Activated CD4-positive, alpha-beta memory T cell treated with anti-CD3 and anti-CD28 coated beads, Interleukin-2, amount 10 ng/mL, durations not matched to agents 7 days and 5 days (primary cell): ENCODE measurements around the gene MTHFD1. TPM values are rescaled to one million over a fixed set of nuclear protein-coding genes. Genes with fewer than 3 reads are reported as not detected.

Source experiments
- CTCF ChIA-PET: fragments of 350-600 bp; sonication (Branson Sonifier 250); formaldehyde crosslinking; loops from one replicate; lab custom pipeline; 2021; ENCODE audit warnings: antibody characterized with exemption, inconsistent platforms; lab: Charles Lee
- POLR2A ChIA-PET: fragments of 350-600 bp; sonication (Branson Sonifier 250); formaldehyde crosslinking; loops from one replicate; lab custom pipeline; 2021; ENCODE audit warnings: antibody characterized with exemption; lab: Charles Lee
- DNase-seq: peaks from one replicate; pipeline ENCODE4 v3.0.0-alpha.2; 2020
- H3K27ac Mint-ChIP-seq: one replicate; pipeline ENCODE4 v1.8.0; 2021; ENCODE audit warnings: mild to moderate bottlenecking, mixed read lengths
- H3K27me3 Mint-ChIP-seq: one replicate; pipeline ENCODE4 v1.8.0; 2021; ENCODE audit warnings: mixed read lengths
- H3K36me3 Mint-ChIP-seq: one replicate; pipeline ENCODE4 v1.8.0; 2021; ENCODE audit warnings: low read depth, mixed read lengths
- H3K4me1 Mint-ChIP-seq: one replicate; pipeline ENCODE4 v1.8.0; 2021; ENCODE audit warnings: mixed read lengths
- H3K4me3 Mint-ChIP-seq: one replicate; pipeline ENCODE4 v1.8.0; 2021; ENCODE audit warnings: mild to moderate bottlenecking, mixed read lengths
- H3K9me3 Mint-ChIP-seq: one replicate; pipeline ENCODE4 v1.8.0; 2021; ENCODE audit warnings: mixed read lengths
- total RNA-seq, 2 experiments: library from RNA; stranded (reverse); gene quantifications; one replicate each; pipeline ENCODE4 v1.2.3, GENCODE V29; 2021

Gene MTHFD1
- total RNA-seq, 2 experiments from 2014 or later, result 142 to 147 TPM

DNA sequence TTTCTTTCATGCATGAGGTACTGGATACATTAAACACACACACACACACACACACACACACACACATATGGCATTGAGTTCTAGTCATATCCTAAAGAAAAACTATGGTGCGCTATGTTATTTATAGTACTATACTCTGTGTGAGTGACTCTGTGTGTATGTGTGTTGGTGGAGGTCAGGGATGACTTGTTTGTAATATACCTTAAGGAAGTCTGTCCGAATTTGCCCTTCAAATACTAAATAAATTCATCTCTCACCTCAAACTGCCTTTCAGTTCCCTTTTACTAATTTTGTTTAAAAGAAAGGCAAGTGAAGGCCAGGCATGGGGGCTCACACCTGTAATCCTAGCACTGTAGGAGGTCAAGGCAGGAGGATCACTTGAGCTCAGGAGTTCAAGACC is 75.0 kb downstream of the MTHFD1 start:
- peaks cover 4% of the 10 kb centered on the region for H3K27me3 Mint-ChIP-seq
- POLR2A ChIA-PET, result interaction anchor here (0.6 to 3.2 kb wide), 4 partner anchors 17 to 125 kb away, joined by 3 to 10 read pairs (median 8); no protein-coding TSS in a partner anchor
- CTCF ChIA-PET, result interaction anchor here (0.6 to 1.7 kb wide), 5 partner anchors 12 to 34 kb away, joined by 3 to 9 read pairs (median 3); no protein-coding TSS in a partner anchor
- no peak for DNase-seq
- no peaks in the 10 kb centered on the region for H3K9me3 Mint-ChIP-seq
- peaks cover 24% of the 10 kb centered on the region for H3K36me3 Mint-ChIP-seq
- no peak overlapping the region for H3K4me3 Mint-ChIP-seq
- peaks cover 43% of the 10 kb centered on the region for H3K4me1 Mint-ChIP-seq
- no peak overlapping the region for H3K27ac Mint-ChIP-seq

GRCh38 chr14:64463873-64464272 is 75.7 kb downstream of the MTHFD1 start:
- H3K27ac Mint-ChIP-seq, result no peak overlapping the region
- peaks cover 4% of the 10 kb centered on the region for H3K27me3 Mint-ChIP-seq
- H3K4me1 Mint-ChIP-seq, result peaks cover 43% of the 10 kb centered on the region
- DNase-seq, result no peak
- ChIA-PET POLR2A (interaction anchor here (1.2 to 3.2 kb wide), 4 partner anchors 18 to 126 kb away, joined by 3 to 10 read pairs (median 8); no protein-coding TSS in a partner anchor), CTCF (interaction anchor here (0.8 to 1.7 kb wide), 3 partner anchors 14 to 47 kb away, joined by 3 to 9 read pairs (median 6); no protein-coding TSS in a partner anchor)
- H3K36me3 Mint-ChIP-seq, result peaks cover 22% of the 10 kb centered on the region
- peak overlapping the region; percentile 14 for H3K4me3 Mint-ChIP-seq
- H3K9me3 Mint-ChIP-seq, result no peaks in the 10 kb centered on the region

DNA sequence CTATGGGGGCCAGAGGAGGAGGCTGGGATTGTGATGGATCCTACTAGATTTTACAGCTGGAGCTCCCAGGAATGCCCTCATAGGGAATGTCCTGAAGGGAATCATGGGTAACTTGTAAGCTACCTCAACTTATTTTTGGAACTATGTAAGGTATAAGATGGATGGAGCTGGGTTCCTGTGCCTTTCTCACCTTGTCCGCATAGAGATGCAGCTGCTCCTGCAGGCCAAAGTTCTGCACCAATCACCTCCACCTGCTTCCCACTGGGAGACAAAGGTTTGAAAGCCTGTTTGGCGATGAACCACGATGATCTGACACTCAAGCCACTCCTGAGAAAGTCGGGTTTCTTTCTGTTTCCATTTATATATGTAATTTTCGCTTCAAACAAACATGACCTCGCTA is 76.5 kb downstream of the MTHFD1 start:
- Mint-ChIP-seq H3K9me3 (no peaks in the 10 kb centered on the region), H3K36me3 (peaks cover 15% of the 10 kb centered on the region), H3K4me3 (peak overlapping the region; percentile 78), H3K27me3 (peaks cover 4% of the 10 kb centered on the region), H3K27ac (no peak overlapping the region), H3K4me1 (peaks cover 36% of the 10 kb centered on the region)
- POLR2A ChIA-PET, result interaction anchor here (1.2 to 3.2 kb wide), 4 partner anchors 19 to 79 kb away, joined by 3 to 15 read pairs (median 8); partner anchors contain the start of gene ZBTB1
- CTCF ChIA-PET, result interaction anchor here (1.5 to 1.7 kb wide), 2 partner anchors 35 to 46 kb away, joined by 6 to 9 read pairs; no protein-coding TSS in a partner anchor
- no peak for DNase-seq

DNA sequence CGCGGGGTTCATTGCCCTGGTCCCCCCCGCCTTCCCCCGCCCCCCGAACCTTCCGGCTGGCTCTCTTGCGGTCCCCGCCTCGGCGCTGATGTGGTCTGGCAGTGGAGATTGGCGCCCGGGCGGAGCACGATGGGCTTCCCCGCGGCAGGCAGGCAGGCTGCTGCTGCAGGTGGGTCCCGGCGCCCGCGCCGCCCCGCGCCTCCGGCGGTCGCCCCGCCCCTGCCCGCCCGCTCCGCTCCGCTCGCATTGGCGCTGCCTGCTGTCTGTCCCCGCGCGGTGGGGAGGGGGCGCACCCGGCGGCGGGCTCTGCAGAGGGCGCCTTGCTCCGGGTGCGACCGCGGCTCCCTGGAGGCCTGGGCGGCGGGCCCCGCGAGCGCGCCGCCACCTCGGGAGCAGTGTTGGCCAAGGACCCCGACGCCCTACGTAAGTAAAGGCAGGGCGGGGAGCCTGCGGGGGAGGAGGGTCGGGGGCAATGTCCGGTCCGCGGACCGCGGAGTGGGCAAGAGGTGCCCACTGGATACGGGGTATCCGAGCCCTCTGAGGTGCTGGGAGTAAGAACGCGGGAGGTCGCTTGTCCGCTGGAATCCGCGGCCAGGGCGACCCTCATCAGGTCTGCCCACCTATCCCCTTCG is 77.2 kb downstream of the MTHFD1 start, which contains the start of gene AKAP5:
Gene AKAP5, plus strand, starts transcription at position 309 of the 632 bp plus-strand sequence. CDS start 2,896 bp downstream, outside the sequence.
- Mint-ChIP-seq H3K36me3 (peaks cover 11% of the 10 kb centered on the region), H3K27ac (no peak within 1 kb of the TSS), H3K4me1 (peaks cover 33% of the 10 kb centered on the region), H3K9me3 (no peaks in the 10 kb centered on the region), H3K4me3 (peak within 1 kb of the TSS; percentile 78), H3K27me3 (peaks cover 4% of the 10 kb centered on the region)
- ChIA-PET CTCF (interaction anchor here (1.2 to 2.3 kb wide), 6 partner anchors 13 to 122 kb away, joined by 5 to 12 read pairs (median 8); no protein-coding TSS in a partner anchor), POLR2A (interaction anchor here (0.7 to 3.2 kb wide), 10 partner anchors 13 to 78 kb away, joined by 3 to 15 read pairs (median 3); partner anchors contain the start of genes MTHFD1 and ZBTB1)
- peak; percentile 66 for DNase-seq

DNA sequence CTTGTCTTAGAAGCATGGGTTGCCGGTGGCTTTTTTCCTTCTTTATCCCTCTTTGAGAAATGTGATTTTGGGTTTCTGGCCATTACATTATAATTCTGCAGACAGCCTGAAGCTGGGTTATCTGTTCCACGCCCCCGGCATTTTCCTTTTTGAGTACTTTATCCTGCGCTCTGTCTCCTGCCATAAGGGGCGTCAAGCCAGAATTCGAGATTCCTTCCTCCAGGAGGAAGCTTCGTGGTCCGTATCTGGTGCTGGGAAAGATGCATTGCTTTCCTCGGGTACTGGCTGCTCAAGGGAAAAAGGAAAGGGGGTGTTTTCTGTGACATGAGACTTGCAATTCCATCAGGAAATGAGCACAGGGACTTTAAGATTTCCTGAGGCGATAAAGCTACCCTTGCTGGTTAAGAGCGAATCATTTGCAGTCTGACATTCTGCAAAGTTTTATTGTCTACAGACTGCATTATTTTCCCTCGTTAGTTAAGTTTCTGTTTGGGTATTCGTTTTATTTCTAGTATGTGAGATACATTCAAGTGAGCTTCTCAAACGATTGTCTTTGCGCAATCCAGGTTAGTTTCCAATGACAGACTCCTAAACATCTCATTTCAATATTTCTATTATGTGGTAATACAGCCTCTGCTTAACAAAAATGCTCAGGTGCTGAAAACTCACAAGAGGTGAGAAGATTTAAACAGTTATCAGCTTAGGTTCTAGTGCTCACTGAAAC is 77.8 kb downstream of the MTHFD1 start:
- Mint-ChIP-seq H3K4me3 (peak overlapping the region; percentile 73), H3K4me1 (peaks cover 33% of the 10 kb centered on the region)

DNA sequence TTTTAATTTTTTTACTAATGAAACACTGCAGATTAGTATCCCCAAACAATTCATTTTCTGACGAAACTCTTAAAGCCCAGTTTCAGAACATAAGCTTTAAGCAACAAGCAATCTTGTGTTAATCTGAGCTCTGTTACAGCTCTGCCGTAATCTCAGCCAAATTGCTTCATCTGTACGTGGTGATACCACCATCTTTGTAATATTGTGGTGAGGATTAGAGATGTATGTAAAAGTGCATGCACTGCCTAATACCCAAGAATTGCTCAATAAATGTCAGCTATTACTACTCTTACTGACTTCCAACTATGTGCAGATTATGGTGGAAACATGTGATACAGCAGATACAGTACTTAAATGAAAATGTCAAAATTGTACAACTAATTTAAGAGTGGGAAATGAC is 78.9 kb downstream of the MTHFD1 start:
- no peak for DNase-seq
- Mint-ChIP-seq H3K9me3 (no peaks in the 10 kb centered on the region), H3K27ac (no peak overlapping the region), H3K27me3 (peaks cover 4% of the 10 kb centered on the region), H3K4me3 (no peak overlapping the region), H3K4me1 (peaks cover 34% of the 10 kb centered on the region), H3K36me3 (peaks cover 7% of the 10 kb centered on the region)
- ChIA-PET POLR2A (interaction anchor here (1.2 to 3.1 kb wide), 6 partner anchors 18 to 80 kb away, joined by 3 to 15 read pairs (median 4); partner anchors contain the start of genes MTHFD1 and ZBTB1), CTCF (interaction anchor here (0.6 to 2.3 kb wide), 4 partner anchors 34 to 172 kb away, joined by 3 to 12 read pairs (median 6); partner anchors contain the start of gene ESR2)

More for the DNA sequence above, 77.8 kb downstream of the MTHFD1 start:
- Mint-ChIP-seq H3K9me3 (no peaks in the 10 kb centered on the region), H3K27ac (no peak overlapping the region), H3K27me3 (peaks cover 4% of the 10 kb centered on the region), H3K36me3 (peaks cover 10% of the 10 kb centered on the region)
- ChIA-PET CTCF (interaction anchor here (0.9 to 2.3 kb wide), 6 partner anchors 12 to 171 kb away, joined by 3 to 12 read pairs (median 6); partner anchors contain the start of gene ESR2), POLR2A (interaction anchor here (0.7 to 3.1 kb wide), 12 partner anchors 14 to 78 kb away, joined by 3 to 15 read pairs (median 3); partner anchors contain the start of genes MTHFD1 and ZBTB1)
- no peak for DNase-seq

DNA sequence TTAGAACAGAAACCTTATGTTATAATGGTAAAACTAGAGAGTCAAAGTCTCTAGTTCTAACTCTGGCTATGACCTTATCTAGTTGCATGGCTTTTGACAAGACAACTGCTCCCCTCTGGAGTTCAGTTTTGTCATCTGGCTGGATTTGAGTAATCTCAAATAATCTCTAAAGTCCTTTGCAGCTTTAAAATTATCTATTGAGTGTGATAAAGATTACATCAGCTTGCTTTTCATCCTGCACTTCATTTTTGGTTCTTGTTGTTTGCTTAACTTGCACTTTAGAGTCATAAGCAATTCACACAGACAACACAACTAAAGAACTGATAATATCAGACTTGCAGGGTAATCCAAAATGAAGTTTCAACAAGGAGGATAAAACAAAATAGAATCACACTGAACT is 79.4 kb downstream of the MTHFD1 start:
- ChIA-PET CTCF (interaction anchor here (0.6 to 2.3 kb wide), 2 partner anchors 38 to 40 kb away, joined by 3 to 12 read pairs; no protein-coding TSS in a partner anchor), POLR2A (interaction anchor here (1.2 to 3.1 kb wide), 5 partner anchors 17 to 44 kb away, joined by 3 to 15 read pairs (median 4); partner anchors contain the start of gene ZBTB1)
- no peaks in the 10 kb centered on the region for H3K9me3 Mint-ChIP-seq
- no peak overlapping the region for H3K4me3 Mint-ChIP-seq
- peaks cover 4% of the 10 kb centered on the region for H3K27me3 Mint-ChIP-seq
- peaks cover 7% of the 10 kb centered on the region for H3K36me3 Mint-ChIP-seq
- no peak overlapping the region for H3K27ac Mint-ChIP-seq
- no peak for DNase-seq
- H3K4me1 Mint-ChIP-seq, result peaks cover 34% of the 10 kb centered on the region

- no peak overlapping the region for H3K27ac Mint-ChIP-seq
- ChIA-PET CTCF (interaction anchor here (1.5 kb wide), 1 partner anchor 10 kb away, joined by 5 read pairs; no protein-coding TSS in a partner anchor), POLR2A (interaction anchor here (1.9 kb wide), 1 partner anchor 81 kb away, joined by 9 read pairs; the partner anchor contains the start of gene MTHFD1)
- peaks cover 34% of the 10 kb centered on the region for H3K4me1 Mint-ChIP-seq
- no peak overlapping the region for H3K4me3 Mint-ChIP-seq
- H3K27me3 Mint-ChIP-seq, result peaks cover 4% of the 10 kb centered on the region
- no peaks in the 10 kb centered on the region for H3K9me3 Mint-ChIP-seq
- H3K36me3 Mint-ChIP-seq, result peaks cover 7% of the 10 kb centered on the region
- no peak for DNase-seq
These were observed 80.3 kb downstream of the MTHFD1 start for GRCh38 chr14:64468451-64468850.

- Mint-ChIP-seq H3K4me3 (no peak overlapping the region), H3K36me3 (peaks cover 10% of the 10 kb centered on the region), H3K27me3 (no peaks in the 10 kb centered on the region), H3K27ac (no peak overlapping the region), H3K4me1 (peaks cover 13% of the 10 kb centered on the region), H3K9me3 (no peaks in the 10 kb centered on the region)
- ChIA-PET CTCF (interaction anchor here (0.8 to 2.0 kb wide), 3 partner anchors 11 to 130 kb away, joined by 3 to 6 read pairs (median 4); no protein-coding TSS in a partner anchor), POLR2A (interaction anchor here (1.0 kb wide), 1 partner anchor 29 kb away, joined by 3 read pairs; the partner anchor contains the start of gene ZBTB25)
- no peak for DNase-seq
These were observed 85.9 kb downstream of the MTHFD1 start for GRCh38 chr14:64474041-64474440.

GRCh38 chr14:64474698-64475097 is 86.5 kb downstream of the MTHFD1 start:
- no peak overlapping the region for H3K27ac Mint-ChIP-seq
- no peak for DNase-seq
- H3K4me1 Mint-ChIP-seq, result peaks cover 13% of the 10 kb centered on the region
- no peaks in the 10 kb centered on the region for H3K27me3 Mint-ChIP-seq
- ChIA-PET POLR2A (interaction anchor here (1.8 kb wide), 1 partner anchor 87 kb away, joined by 5 read pairs; the partner anchor contains the start of gene MTHFD1), CTCF (interaction anchor here (1.1 to 2.0 kb wide), 4 partner anchors 10 to 130 kb away, joined by 3 to 6 read pairs (median 4); no protein-coding TSS in a partner anchor)
- peaks cover 10% of the 10 kb centered on the region for H3K36me3 Mint-ChIP-seq
- no peak overlapping the region for H3K4me3 Mint-ChIP-seq
- H3K9me3 Mint-ChIP-seq, result no peaks in the 10 kb centered on the region

DNA sequence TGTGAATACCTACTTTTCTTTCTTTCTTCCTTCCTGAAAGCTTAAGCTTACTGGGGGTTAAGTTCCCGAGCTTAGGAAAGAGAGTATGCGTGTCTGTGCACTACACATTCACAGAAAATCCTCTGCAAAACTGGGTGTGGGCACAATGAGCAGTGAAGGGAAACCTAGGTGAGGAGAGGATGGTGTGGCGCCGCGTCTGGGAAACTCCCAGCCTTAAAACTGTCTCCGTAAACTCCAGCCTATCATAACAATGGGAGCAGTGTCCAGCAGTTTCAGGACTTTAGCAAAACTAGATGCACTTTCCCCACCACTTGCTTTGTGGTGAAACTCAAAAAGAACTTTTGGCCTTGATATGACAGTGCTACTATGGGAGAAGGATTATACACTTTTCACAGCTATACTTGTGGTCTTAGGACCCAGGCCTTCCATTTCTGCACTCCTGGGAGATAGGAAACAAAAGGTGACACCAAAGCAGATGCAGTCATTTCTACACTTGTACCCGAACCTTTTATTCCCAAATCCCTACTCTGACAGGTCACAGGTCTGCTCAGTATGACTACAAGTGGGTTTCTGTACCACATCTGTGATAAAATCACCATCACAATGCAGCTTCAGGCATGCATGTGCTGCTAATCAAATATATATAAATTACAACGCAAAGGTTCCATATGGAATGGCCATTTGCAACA is 87.6 kb downstream of the MTHFD1 start:
- Mint-ChIP-seq H3K9me3 (no peaks in the 10 kb centered on the region), H3K4me3 (no peak overlapping the region), H3K36me3 (peaks cover 10% of the 10 kb centered on the region), H3K27ac (no peak overlapping the region), H3K27me3 (no peaks in the 10 kb centered on the region), H3K4me1 (peaks cover 13% of the 10 kb centered on the region)
- ChIA-PET CTCF (interaction anchor here (0.7 to 1.7 kb wide), 5 partner anchors 10 to 138 kb away, joined by 3 read pairs; no protein-coding TSS in a partner anchor), POLR2A (interaction anchor here (1.3 to 1.8 kb wide), 2 partner anchors 27 to 88 kb away, joined by 5 read pairs; partner anchors contain the start of gene MTHFD1)
- no peak for DNase-seq
